K562 (cell line): ENCODE data around the gene BEST2. TPM values are rescaled to one million over a fixed set of nuclear protein-coding genes. Genes with fewer than 3 reads are reported as not detected.

ENCODE experiments used
- ATF4 ChIP-seq: fragments of 450-650 bp; formaldehyde crosslinking; IDR thresholded peaks from 2 replicates; pipeline ENCODE4 v1.4.0; 2022; ENCODE audit warnings: mild to moderate bottlenecking, moderate library complexity
- KLF6 ChIP-seq: fragments of 250-450 bp; sonication (Bioruptor Pico); IDR thresholded peaks from 2 replicates; pipeline ENCODE4 v1.4.0; 2020; ENCODE audit warnings: mild to moderate bottlenecking, moderate library complexity, borderline replicate concordance
- REST ChIP-seq, 2 experiments: fragments of 450-650 bp; formaldehyde crosslinking in 1 of 2; IDR thresholded peaks; 2 replicates each; pipeline versions ENCODE4 v1.4.0 to v1.6.1; 2014 to 2020; ENCODE audit warnings: mild to moderate bottlenecking in 2 of 2, borderline replicate concordance in 1 of 2, low read depth in 1 of 2
- ZBTB7A ChIP-seq: IDR thresholded peaks from 2 replicates; pipeline ENCODE4 v1.6.1; 2011; ENCODE audit warnings: low read depth, mild to moderate bottlenecking, low read length, moderate library complexity, borderline replicate concordance; ENCODE audit not compliant: control insufficient read depth
- polyA plus RNA-seq, 8 experiments: library from polyadenylated mRNA; depleted of rRNA in 4 of 8; stranded (reverse) in 5 of 8; unstranded in 3 of 8; fragments of >200 nt; fragmentation: Nextera tagmentation in 2 of 8; fragmentation: Illumina TruSeq in 1 of 8; extraction: Ambion mirVana in 2 of 8; extraction: Trizol in 1 of 8; gene quantifications; 2 replicates each; pipeline versions ENCODE4 v1.2.1 to v1.2.3, GENCODE V29; 2011 to 2014; ENCODE audit warnings: inconsistent platforms in 1 of 8, missing spikeins in 1 of 8
- total RNA-seq, 7 experiments: library from RNA; depleted of rRNA in 6 of 7; stranded (reverse); fragments of >200 nt in 6 of 7; fragmentation: Illumina TruSeq in 2 of 7; extraction: Trizol in 2 of 7; gene quantifications; 2 replicates each; pipeline versions ENCODE4 v1.2.1 to v1.2.3, GENCODE V29; 2011 to 2021; ENCODE audit warnings: low replicate concordance in 1 of 7

The BEST2 gene
- total and polyA plus RNA-seq, 9 of the 15 experiments (the other 6 are each of a cell fraction or from before 2014, with no cell fraction given): not detected

- TF ChIP-seq REST (IDR thresholded peaks at IDR 0.05; ENCODE audit: borderline replicate concordance): no peak
- peak; percentile 34; the same call in 1 of the 2 replicates for TF ChIP-seq REST (CRISPR knock-in tag; IDR thresholded peaks at IDR 0.05; ENCODE audit: low read depth)
- TF ChIP-seq ZBTB7A: peak; percentile 12
- TF ChIP-seq KLF6 (CRISPR knock-in tag): 0 out of 2 replicates have a peak, but pooled peaks have one; percentile 22
- 0 out of 2 replicates have a peak, but pooled peaks have one; percentile 46 for TF ChIP-seq ATF4
- TF ChIP-seq, all 486 proteins: peak for 41
These were observed 27.8 kb downstream of the BEST2 start (continued) for GRCh38 chr19:12779162-12779993.
